HEK293T (cell line): Measurements from ENCODE around the gene PCSK2.

ENCODE experiments used
- ARNT ChIP-seq: fragments of 450-650 bp; IDR thresholded peaks from 2 replicates; pipeline ENCODE4 v1.6.1; 2017; ENCODE audit warnings: mild to moderate bottlenecking
- BHLHE40 ChIP-seq: fragments of 450-650 bp; IDR thresholded peaks from 2 replicates; pipeline ENCODE4 v1.6.1; 2016; ENCODE audit warnings: mild to moderate bottlenecking, moderate library complexity, borderline replicate concordance
- CTBP1 ChIP-seq: fragments of 450-650 bp; IDR thresholded peaks from 2 replicates; pipeline ENCODE4 v1.6.1; 2016; ENCODE audit warnings: borderline replicate concordance
- ELF4 ChIP-seq: fragments of 450-650 bp; IDR thresholded peaks from 2 replicates; pipeline ENCODE4 v1.6.1; 2017; ENCODE audit warnings: antibody characterized with exemption
- FOXA1 ChIP-seq: fragments of 450-650 bp; IDR thresholded peaks from 2 replicates; pipeline ENCODE4 v1.6.1; 2016; ENCODE audit warnings: mild to moderate bottlenecking
- FOXK2 ChIP-seq: fragments of 450-650 bp; IDR thresholded peaks from 2 replicates; pipeline ENCODE4 v1.6.1; 2016; ENCODE audit warnings: mild to moderate bottlenecking
- FOXM1 ChIP-seq: fragments of 450-650 bp; IDR thresholded peaks from 2 replicates; pipeline ENCODE4 v1.6.1; 2017; ENCODE audit warnings: mild to moderate bottlenecking, borderline replicate concordance
- HDGF ChIP-seq: fragments of 450-650 bp; IDR thresholded peaks from 2 replicates; pipeline ENCODE4 v1.6.1; 2017; ENCODE audit warnings: antibody characterized with exemption, borderline replicate concordance
- NFRKB ChIP-seq: fragments of 450-650 bp; IDR thresholded peaks from 2 replicates; pipeline ENCODE4 v1.6.1; 2016; ENCODE audit warnings: mild to moderate bottlenecking, moderate library complexity
- SP1 ChIP-seq: fragments of 450-650 bp; IDR thresholded peaks from 2 replicates; pipeline ENCODE4 v1.6.1; 2017
- SUZ12 ChIP-seq: fragments of 450-650 bp; IDR thresholded peaks from 2 replicates; pipeline ENCODE4 v1.6.1; 2016; ENCODE audit warnings: mild to moderate bottlenecking
- TARDBP ChIP-seq: fragments of 450-650 bp; IDR thresholded peaks from 2 replicates; pipeline ENCODE4 v1.6.1; 2016
- ZNF384 ChIP-seq: fragments of 450-650 bp; IDR thresholded peaks from 2 replicates; pipeline ENCODE4 v1.6.1; 2016
- TF ChIP-seq, protein P1 (sequence below): fragments of 450-650 bp; IDR thresholded peaks from 2 replicates; pipeline ENCODE4 v1.6.1; 2016

DNA sequence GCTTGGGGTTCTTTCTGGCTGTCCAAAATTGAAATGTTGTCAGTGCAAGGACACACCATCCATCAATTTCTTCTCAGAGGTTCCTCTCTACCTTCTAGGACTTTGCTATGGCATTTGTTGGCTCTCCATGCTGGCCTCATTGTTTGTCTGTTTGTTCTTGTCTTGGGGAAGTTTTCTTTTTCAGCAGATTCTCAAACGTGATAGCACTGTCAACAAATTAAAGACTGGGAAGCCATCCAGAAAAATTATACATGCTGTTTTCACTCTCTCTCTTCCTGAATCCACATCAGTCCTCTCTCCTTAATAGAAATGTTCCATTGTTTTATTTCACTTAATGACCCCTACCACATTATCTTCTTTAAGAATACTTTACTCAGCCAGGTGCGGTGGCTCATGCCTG is 130.4 kb downstream of the PCSK2 start:
- TF ChIP-seq, protein P1, sequence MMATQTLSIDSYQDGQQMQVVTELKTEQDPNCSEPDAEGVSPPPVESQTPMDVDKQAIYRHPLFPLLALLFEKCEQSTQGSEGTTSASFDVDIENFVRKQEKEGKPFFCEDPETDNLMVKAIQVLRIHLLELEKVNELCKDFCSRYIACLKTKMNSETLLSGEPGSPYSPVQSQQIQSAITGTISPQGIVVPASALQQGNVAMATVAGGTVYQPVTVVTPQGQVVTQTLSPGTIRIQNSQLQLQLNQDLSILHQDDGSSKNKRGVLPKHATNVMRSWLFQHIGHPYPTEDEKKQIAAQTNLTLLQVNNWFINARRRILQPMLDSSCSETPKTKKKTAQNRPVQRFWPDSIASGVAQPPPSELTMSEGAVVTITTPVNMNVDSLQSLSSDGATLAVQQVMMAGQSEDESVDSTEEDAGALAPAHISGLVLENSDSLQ, result no peak
- TF ChIP-seq TARDBP (no peak), NFRKB (no peak), ELF4 (no peak), ZNF384 (no peak), ARNT (no peak), SUZ12 (no peak), CTBP1 (no peak), BHLHE40 (no peak), HDGF (no peak), SP1 (no peak), FOXA1 (no peak), FOXK2 (no peak), FOXM1 (no peak)
